HG03039 (cell line): ENCODE results near the gene FNTB.

Experiments used
- ATAC-seq: cut with Tn5 transposase; IDR thresholded peaks from one replicate; pipeline ENCODE4 v1.9.1; 2021; ENCODE audit warnings: mild to moderate bottlenecking, moderate library complexity; ENCODE audit not compliant: unreplicated experiment

Gene FNTB

DNA sequence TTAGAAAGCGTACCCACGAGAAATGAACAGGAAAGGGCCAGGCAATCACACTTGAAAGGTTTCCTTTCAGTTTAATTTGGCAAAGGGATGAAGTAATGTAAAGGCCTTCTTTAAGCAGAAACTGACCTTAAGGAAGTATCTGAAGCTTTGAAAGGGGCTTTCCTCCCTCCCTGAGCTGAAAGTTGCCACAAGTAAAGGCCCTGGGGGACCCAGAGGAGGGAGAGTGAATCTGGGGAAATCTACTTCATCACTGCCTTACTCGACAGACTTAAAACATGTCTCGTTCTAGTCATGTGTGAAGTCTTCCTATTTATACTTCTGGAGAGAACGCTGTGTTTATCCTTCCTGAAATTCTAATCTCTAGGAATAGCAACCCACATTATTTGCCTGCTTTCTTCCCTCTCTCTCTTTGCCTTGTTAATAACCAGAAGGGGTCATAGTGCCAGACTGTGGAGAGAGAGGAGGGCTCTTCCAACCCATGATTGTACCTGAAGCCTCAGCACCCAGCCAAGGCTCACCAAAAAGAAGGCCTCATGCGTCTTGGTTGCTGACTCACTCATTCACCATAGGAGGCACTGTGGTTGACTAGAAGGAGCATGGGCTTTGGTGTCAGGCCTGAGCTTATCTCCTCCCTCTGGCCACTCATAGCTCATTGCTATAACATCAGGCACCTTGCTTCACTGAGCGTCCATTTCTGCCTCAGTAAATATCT lies 33.9 kb upstream of the FNTB start:
- ATAC-seq: no peak

DNA sequence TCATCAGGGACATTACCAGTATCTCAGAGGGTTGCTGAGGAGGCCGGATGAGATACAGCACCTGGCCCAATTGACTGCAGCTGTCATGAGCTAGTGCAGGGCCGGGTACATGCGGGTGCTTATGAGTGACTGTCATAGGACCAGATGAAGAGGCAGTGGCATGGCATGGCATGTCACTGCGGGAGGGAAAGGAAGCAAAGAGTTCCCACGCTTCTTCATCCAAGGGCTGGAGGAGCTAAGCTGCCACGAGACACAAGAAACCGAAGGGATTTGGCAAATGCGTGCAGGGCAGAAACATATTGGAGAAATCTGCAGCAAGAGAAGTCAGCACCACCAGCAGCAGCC lies 33.4 kb upstream of the FNTB start:
- ATAC-seq: no peak

DNA sequence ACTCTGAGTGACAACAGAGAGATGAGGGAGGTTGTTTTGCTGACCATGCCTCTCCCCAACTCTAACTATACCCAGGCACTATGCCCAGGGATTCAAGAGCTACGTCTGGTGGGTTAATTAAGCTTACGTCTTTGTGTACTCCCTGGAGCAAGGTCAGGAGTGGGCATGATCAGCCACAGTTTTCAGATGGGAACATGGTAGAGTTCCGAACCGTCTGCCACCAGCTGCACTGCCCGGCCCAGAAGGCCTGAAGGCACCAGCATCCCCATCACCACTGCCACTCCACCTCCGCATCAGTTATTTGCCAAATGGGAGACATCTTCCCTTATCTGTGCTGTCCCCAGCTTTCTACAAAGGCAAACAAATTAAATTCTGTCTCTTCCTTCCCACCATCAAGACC lies 33.0 kb upstream of the FNTB start:
- ATAC-seq: no peak

DNA sequence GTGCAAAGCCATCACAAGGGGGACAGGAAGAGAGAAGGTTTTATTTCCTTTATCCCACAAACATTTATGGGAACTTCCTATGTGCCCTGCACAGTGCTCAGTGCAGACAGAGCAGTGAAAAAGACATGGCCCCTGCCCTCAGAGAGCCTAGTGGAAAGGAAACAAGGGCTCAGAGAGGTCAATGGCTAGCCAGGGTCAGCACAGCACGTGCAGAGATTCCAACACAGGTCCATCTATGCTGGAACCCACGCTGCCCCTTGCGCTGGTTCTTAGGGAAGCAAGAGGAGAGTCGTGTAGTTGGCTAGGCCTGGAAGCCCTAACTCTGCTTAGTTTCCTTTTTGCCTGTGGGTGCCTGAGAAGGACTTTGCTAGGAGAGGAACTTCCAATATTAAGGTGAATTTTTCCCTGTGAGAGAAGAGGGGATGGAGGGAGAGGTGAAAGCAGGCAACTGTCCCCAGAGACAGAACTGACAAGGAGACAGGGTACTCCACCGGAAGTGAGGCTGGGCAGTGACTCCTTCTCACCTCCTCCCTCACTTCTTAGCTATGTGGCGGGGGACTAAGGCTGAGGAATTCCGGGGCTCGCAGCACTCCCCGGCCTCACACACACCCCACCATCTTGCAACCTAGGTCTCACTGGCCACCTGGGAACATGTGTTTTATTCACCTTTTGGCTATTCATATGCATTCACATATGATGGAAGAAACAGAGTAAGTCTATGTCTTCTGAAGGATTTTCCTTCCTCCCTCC lies 32.0 kb upstream of the FNTB start:
- ATAC-seq: no peak

DNA sequence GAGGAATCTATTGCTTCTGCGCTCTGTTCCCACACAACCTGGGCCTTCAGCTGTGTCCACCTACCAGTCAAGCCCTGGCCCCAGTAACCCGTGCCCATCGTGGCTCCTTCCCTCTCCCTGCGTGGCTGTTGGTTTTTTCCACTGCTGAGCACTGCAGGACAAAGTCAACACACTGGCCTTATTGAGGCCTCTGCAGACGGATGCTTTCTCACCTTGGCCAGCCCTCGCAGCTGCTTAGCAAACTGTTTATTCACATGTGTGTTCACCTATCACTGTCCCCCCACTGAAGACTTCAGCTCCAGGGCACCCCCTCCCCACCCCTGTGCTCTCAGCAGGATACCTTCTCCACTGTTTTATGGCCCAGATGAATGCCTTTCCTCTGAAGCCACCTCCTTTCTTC lies 31.4 kb upstream of the FNTB start:
- no peak for ATAC-seq

DNA sequence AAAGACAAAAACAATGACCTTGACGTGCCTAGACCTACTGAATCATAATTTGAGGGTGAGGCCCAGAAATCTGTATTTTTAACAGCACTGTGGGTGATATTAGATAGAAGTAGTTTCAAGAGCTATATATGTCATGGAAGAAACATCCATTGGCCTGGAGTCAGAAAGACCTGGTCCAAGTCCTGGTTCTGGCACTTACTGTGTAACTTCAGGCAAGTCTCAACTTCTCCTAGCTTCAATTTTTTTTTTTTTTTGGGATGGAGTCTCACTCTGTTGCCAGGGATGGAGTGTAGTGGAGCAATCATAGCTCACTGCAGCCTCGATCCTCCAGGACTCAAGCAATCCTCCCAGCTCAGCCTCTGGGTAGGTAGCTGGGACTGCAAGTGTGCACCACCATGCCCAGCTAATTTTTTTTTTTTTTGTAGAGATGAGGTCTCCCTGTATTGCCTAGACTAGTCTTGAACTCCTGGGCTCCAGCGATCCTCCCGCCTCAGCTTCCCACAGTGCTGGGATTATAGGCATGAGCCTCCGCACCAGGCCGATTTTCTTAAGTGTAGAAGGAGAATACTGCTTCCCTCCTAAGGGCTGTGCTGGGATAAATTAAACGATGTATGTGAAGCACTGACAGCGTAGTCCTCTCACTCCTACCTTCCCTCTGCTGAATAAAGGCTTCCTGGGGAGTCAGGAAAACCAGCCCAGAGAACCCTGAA lies 29.8 kb upstream of the FNTB start:
- ATAC-seq: no peak

DNA sequence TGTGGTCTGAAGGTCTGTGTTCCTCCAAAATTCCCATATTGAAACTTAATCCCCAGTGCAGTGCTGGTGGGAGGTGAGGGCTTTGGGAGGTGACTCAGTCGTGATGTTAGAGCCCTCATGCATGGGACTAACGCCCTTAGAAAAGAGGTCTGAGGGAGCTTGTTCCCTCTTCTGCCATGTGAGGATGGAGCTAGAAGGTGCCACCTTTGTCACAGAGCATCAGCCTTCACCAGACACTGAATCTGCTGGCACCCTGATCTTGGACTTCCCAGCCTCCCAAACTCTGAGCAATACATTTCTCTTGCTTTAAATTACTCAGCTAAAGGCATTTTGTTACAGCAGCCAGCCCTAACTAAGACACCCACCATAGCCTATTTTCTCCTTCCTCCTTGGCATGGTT lies 28.5 kb upstream of the FNTB start:
- ATAC-seq: no peak

DNA sequence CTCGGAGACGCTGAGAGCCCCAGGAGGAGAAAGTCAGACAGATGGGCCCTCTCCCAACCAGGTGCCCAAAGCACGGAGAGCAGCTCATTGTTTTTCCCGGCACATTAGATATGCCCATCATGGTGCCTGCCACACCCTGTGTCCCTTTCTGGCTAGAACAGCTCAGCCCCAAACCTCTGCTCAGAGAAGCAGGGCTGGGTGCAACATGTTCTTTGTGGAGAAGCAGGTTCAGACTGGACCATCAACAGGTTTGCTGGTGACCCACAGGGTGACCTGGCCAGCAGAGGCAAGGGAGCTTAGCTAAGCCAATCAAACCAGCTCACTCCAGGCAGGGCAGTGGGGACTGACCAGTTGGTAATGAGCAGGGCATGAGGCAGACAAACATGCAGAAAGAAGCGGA lies 28.0 kb upstream of the FNTB start:
- no peak for ATAC-seq

DNA sequence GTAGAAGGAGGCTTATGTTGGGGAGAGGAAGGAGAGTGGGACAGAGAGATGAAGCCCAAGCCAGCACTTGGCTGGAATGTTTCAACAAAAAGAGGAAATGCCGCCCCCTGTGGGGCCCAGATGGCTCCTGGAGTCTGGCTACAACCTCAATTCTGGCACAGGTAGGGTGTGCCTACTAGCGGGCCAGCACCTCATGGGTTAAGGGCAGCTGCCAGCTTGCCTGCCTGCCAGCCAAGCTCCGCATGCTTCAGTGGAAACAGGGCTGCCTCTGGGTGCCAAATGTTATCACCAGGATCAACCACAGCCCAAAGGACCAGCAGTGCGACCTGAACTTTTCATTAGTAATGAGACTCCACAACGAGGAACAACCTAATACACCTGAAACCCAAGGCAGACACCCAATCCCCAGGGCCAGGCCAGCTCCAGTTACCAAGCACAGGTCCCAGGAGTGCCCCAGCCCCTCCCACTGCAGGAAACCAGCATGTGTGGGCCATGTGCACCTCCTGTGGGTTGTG lies 25.9 kb upstream of the FNTB start:
- no peak for ATAC-seq

DNA sequence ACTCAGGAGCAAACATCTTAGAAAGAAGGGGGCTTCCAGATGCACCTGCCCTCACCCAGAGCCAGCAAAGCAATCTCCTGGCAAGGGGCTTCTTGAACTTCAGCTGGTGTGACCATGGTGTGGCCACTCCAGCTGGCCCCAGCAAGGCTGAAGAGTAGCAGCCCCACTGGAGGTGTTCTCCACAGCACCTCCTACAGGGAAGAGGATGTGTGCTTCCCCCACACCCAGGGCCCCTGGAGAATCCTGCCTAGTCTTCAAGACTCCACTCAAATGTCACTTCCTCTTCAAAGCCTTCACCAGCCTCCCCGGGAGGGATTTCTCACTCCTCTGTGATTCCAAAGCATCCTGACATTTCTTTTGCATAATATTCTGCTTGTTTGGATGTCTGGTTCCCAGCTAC lies 23.1 kb upstream of the FNTB start:
- ATAC-seq: no peak

DNA sequence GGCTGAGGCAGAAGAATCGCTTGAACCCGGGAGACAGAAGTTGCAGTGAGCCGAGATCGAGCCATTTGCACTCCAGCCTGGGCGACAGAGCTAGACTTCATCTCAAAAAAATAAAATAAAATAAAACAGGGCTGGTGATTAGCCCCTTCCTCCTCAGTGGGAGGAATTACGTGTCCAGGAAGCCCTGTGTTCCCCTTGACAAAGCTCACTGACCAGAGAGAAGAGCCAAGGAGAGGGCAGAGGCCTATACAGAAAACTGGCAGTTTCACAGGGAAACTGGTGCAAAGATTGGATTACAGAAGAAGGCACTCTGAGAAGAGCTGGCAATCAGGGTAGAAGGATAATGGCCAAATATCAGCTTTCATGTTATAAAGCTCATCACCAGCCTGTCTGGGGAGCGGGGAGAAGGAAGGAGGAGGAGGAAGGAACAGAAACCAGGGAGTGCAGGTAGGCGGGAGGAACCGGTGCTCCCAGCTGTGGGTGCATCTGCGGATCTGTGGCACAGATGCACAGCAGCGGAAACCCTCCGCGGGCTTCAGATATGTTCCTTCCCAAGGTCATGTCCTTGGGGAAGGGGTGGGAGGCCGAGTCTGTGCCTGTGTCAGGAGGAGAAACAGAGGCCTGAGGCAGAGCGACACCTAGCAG lies 21.2 kb upstream of the FNTB start:
- ATAC-seq: no peak

DNA sequence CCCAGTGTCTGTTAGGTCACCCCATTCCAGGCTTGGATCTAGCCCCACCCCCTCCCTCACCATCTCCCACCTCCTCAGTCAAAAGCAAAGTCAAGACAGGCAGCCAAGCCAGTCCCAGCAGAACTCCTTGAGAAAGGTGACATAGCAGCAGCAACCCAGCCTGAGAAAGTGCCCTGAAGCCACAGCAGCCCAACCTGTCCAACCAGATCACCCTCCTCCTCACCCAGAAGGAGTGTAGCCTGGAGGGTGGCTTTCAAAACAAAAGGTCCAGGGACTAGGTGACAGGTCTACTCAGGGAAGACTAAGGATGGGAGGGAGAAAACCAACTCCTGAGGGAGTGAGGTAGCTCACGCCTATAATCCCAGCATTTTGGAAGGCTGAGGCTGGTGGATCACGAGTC lies 19.7 kb upstream of the FNTB start:
- ATAC-seq: no peak

DNA sequence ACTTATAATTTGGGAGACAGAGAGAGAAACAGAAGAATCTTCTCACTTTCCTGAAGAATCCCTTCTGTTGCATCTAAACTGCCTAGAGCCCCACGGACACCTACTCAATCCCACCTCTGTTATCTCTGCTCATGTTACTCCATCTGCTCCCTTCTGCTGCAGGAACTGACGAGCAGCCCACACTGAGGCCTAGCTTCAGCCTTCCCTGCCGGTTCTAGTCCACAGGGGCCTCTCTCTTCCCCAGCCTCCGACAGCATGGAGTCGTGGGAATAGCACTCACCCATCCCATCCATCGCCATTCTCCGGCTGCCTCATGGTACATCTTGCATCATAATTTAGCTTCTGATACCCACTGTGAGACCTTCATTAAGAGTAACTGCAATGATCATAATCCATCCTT lies 18.5 kb upstream of the FNTB start:
- ATAC-seq: no peak

DNA sequence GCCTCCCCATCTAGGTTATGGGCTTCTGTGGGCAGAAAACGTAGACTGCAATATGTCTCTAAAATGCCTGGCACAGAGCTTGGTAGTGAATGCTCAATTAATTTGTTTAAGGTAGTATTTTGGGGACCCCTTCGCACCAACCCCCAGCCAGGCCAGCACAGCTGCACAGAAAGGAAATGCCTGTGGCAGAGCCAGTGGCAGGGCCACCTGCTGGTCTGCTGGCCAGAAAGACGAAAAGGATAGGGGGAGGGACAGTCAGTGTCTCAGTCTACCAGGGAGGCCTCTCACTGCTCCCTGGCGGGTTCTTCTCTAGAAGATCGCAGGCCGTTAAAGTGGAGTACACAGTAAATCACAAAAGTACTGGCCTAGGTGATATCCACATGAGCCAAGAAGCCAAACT lies 18.0 kb upstream of the FNTB start:
- ATAC-seq: no peak

DNA sequence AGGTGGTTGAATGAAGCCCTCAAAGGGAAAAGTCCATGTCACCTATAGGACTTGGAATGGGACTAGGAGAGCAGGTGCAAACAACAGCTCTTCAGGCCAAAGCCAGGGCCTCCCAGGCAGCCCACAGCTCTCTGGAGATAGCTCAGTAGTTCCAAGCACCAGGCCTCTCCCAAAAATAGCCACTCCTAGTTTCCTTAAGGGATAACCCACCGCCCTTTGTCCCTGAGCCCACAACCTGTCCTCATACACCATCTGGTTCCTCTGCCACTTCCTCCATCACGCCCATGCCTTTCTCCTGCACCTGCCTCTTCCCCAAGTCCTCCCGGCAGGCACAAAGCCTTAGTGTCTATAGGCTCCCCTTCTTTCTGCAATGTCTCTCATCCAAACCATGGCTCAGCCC lies 16.7 kb upstream of the FNTB start:
- no peak for ATAC-seq

DNA sequence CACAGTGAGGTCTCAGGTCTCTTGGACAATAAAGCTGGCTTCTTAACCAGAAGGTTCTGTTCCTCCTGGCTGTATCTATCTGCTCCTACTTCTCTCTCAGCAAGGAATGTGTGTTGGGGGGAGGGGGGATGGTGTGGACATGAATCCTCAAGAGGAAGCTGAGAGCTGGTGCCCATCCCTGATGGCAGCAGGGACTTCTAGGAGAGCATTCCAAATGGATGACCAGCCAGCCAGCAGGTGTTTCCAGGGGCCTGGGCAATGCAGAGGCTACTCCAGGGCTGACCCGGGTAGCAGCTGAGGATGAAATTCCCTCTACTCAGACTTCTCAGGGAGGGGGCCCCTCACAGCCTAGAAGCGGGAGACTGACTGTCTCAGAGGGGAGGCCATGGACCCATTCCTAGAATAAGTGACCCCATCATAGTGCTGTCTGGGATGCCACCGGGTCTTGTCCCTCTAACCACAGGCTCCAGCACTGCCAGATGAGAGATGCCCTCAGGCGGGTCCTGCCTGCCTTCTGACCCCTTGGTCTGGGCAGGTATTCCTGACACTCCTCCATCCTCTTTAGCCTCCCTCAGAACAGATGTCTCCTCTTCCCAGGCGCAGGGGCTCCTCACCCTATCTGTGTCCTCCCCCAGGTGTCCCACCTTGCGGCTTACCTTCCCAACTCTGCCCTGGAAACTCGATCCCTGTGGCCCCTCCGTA lies 15.8 kb upstream of the FNTB start:
- ATAC-seq: no peak

DNA sequence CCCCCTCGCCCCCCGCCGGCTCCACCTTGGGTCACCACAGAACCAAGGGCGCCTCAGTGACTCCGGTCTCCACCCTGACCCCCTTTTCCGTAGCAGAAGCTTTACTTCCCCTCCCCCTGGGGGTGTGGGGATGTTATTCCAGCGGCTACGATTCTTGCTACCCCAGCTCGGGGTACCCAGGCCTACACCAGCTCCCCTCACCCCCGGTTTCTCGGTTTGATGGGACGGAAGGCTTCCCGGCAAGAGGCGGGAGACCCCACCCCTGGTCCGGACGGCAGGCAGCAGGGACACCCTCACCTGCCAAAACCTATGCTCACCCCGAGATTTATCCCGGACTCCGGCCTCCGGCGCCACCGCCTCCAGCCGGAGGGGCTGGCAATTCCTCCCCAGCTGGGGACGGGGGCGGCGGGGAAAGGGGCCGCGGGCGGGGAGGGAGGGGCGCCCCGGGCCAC lies 15.2 kb upstream of the FNTB start:
- ATAC-seq: no peak

DNA sequence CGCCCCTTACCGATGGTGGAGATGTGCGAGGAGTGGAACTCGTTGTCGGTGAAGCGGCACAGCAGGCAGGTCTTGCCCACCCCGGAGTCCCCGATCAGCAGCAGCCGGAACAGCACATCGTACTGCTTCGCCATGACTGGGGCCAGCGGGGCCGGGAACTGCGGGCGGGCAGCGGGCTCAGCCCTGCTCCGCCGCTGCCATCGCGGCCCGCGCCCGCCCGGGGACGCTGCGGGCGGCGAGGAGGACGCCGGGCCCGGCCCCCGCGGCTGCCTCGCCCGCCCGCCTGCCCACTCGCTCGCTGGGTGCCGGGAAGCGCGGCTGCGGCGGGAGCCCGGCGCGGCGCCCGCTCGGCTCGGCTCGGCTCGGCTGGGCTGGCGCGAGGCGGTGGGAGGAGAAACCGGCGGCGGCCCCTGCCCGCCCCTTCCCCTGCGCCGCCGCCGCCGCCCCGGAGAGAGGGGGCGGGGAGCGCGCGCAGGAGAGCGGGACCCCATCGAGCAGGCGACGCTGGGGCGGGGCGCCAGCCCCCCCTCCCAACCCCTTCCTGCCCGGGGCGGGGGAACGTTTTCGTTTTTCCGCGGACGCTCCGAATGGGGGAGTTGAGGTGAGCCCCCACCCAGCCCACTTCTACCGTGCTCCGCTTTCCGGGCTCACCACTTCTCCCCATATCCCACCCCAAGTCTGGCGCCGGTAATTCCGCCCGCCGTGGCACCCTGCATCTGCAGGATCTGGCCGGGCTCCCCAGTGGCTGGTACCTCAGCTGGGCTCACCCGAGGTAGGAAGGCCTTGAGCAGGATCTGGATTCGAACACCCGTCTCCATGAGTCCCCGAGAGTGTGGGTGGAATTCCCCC lies 14.5 kb upstream of the FNTB start, which contains the start of gene RAB15:
TSS of gene RAB15 (minus strand) at position 394 of the 849 bp plus-strand sequence. CDS start at position 134, 260 bp downstream.
- ATAC-seq: no peak

DNA sequence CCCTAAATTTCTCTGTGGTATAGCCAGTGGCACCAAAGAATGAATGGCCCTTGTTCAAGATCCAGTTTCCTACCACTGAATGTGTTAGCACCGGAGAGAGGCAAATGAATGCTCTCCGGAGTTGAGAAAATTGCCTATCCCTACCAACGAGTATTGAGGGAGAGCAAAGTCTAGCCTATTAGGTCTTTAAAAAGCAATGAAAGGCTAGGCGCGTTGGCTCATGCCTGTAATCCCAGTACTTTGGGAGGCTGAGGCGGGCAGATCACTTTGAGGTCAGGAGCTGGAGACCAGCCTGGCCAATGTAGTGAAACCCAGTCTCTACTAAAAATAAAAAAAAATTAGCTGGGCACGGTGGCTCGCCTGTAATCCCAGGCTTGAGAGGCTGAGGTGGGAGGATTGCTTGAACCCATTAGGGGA lies 13.7 kb upstream of the FNTB start:
- ATAC-seq: no peak

DNA sequence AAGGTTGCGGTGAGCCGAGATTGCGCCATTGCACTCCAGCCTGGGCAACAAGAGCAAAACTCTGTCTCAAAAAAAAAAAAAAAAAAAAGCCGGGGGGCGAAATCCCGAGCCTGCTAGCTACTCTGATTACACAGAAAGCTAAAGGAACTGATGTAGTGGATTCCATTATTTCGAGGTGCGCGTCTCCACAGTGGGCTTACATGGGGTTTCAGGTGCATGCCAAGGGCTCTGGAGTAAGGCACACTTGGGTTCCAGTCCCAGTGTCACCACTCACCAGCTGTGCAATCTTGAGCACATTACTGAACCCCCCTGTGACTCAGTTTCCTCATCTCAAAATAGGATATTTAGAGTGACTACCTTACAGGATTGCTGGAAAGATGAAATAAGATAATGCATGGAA lies 12.9 kb upstream of the FNTB start:
- ATAC-seq: no peak
